GM20000 (cell line): Measurements from ENCODE around the gene PRR3.

Experiments used
- DNase-seq: peaks from one replicate; pipeline ENCODE4 v3.0.0; 2012; ENCODE audit warnings: low spot score
- TF ChIP-seq, protein P1 (sequence below): IDR thresholded peaks from 2 replicates; pipeline ENCODE4 v1.5.1; 2012; ENCODE audit warnings: mild to moderate bottlenecking, control low read depth; ENCODE audit errors: extremely low read depth, missing control alignments

The PRR3 gene

DNA sequence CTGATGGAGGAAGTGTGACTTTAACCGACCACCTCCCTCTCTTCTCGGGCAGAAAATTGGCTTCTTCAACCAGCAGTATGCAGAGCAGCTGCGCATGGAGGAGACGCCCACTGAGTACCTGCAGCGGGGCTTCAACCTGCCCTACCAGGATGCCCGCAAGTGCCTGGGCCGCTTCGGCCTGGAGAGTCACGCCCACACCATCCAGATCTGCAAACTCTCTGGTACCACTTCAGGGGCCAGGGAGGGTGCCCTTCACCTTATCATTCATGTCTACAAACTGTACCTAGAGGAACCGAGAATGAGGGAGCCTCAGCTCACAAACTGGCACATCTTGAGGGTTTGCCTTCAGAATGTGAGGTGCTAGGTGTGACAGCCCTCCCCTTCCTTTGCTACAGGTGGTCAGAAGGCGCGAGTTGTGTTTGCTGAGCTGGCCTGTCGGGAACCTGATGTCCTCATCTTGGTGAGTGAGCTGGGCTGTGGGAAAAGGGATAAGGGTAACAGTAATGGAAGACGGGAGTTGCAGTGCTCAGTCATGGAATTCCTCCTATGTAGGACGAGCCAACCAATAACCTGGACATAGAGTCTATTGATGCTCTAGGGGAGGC is 32.8 kb downstream of the PRR3 start:
- DNase-seq = no peak
- TF ChIP-seq, protein P1, sequence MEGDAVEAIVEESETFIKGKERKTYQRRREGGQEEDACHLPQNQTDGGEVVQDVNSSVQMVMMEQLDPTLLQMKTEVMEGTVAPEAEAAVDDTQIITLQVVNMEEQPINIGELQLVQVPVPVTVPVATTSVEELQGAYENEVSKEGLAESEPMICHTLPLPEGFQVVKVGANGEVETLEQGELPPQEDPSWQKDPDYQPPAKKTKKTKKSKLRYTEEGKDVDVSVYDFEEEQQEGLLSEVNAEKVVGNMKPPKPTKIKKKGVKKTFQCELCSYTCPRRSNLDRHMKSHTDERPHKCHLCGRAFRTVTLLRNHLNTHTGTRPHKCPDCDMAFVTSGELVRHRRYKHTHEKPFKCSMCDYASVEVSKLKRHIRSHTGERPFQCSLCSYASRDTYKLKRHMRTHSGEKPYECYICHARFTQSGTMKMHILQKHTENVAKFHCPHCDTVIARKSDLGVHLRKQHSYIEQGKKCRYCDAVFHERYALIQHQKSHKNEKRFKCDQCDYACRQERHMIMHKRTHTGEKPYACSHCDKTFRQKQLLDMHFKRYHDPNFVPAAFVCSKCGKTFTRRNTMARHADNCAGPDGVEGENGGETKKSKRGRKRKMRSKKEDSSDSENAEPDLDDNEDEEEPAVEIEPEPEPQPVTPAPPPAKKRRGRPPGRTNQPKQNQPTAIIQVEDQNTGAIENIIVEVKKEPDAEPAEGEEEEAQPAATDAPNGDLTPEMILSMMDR = no peak

DNA sequence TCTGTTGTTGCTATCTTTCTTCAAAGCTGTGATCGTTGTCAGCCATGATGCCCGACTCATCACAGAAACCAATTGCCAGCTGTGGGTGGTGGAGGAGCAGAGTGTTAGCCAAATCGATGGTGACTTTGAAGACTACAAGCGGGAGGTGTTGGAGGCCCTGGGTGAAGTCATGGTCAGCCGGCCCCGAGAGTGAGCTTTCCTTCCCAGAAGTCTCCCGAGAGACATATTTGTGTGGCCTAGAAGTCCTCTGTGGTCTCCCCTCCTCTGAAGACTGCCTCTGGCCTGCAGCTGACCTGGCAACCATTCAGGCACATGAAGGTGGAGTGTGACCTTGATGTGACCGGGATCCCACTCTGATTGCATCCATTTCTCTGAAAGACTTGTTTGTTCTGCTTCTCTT is 33.4 kb downstream of the PRR3 start:
- TF ChIP-seq, protein P1 = no peak
- no peak for DNase-seq

DNA sequence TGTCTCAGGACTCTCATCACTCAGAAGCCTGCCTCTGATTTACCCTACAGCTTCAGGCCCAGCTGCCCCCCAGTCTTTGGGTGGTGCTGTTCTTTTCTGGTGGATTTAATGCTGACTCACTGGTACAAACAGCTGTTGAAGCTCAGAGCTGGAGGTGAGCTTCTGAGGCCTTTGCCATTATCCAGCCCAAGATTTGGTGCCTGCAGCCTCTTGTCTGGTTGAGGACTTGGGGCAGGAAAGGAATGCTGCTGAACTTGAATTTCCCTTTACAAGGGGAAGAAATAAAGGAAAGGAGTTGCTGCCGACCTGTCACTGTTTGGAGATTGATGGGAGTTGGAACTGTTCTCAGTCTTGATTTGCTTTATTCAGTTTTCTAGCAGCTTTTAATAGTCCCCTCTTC is 33.9 kb downstream of the PRR3 start:
- TF ChIP-seq, protein P1 = no peak
- no peak for DNase-seq

DNA sequence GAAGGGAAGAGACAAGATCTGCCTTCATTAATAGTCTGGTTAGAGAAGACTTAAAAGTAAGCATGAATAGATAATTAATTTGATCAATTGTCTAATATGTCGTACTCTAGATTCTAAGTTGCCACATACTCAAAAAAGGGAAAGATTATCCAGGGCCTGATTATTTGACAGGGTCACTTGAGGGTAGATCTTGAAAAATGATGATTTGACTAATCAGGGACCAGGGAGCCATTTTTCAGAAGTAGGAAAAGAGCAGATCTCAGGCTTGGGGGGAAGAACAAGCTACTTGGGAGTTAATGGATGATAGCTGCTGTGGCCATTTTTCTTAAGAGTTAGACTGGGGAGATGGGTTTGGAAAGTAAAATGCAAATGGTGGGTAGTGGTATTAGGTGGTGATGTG is 35.2 kb downstream of the PRR3 start:
- no peak for DNase-seq
- TF ChIP-seq, protein P1 = no peak

DNA sequence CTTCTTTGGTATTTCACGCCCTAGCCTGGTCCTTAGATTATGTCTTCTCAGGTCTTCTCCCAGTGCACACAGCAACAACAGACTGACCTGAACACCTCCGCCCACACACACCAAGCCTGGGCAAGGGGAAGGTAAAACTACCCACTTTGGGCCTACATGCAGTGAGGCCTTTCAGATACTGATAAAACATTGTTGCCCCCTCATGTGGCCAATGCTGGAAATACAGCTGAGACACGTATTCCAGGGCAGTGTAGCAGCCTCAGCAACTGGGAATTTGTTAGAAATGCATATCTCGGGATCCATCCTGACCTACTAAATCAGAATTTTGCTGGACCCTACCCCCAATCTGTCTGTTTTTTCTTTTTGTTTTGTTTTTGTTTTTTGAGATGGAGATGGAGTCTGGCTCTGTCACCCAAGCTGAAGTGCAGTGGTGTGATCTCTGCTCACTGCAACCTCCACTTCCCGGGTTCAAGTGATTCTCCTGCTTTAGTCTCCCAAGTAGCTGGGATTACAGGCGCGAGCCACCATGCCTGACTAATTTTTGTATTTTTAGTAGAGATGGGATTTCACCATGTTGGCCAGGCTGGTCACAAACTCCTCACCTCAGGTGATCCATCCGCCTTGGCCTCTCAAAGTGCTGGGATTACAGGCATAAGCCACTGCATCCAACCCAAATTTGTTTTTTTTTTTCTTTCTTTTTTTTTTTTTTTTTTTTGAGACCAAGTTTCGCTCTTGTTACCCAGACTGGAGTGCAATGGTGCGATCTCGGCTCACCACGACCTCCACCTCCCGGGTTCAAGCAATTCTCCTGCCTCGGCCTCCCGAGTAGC is 40.4 kb downstream of the PRR3 start:
- peak; percentile 78 for DNase-seq

DNA sequence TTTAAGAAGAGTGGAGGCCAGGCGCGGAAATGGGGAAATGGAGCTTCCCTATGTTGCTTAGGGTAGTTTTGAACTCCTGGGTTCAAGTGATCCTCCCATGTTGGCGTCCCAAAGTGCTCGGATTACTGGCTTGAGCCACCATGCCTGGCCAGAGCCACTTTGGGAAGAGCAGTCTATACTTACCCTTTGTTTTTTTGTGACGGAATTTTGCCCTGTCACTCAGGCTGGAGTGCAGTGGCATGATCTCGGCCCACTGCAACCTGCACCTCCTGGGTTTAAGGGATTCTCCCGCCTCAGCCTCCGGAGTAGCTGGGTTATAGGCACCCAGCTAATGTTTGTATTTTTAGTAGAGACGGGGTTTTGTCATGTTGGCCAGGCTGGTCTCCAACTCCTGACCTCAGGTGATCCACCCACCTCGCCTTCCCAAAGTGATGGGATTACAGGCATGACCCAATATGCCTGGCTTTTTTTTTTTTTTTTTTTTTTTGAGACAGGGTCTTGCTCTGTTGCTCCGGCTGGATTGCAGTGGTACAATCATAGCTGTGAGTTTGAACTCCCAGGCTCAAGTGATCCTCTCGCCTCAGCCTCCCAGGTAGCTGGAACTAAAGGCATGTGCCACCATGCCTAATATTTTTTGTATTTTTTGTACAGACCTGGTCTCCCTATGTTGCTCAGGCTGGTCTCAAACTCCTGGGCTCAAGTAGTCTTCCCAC is 42.0 kb downstream of the PRR3 start:
- TF ChIP-seq, protein P1 = no peak
- DNase-seq = no peak

More for the DNA sequence above, 40.4 kb downstream of the PRR3 start:
- TF ChIP-seq, protein P1 = peak; percentile 86
